Spleen (tissue), 7 donors: Measurements from ENCODE around the gene UBXN1.

Experiments used
- POLR2A ChIP-seq, 3 donors: fragments of 450-650 bp; IDR thresholded peaks; one replicate each; pipeline ENCODE4 v1.5.1; 2017; ENCODE audit warnings: antibody characterized with exemption in 3 of 3, mild to moderate bottlenecking in 1 of 3
- TF ChIP-seq, protein P1 (sequence below), 11 experiments: fragments of 200-600 bp in 7 of 11; fragments of 450-650 bp in 4 of 11; sonication (generic) in 4 of 11; IDR thresholded peaks in 8 of 11; conservative IDR thresholded peaks in 3 of 11; 1 replicate in 7 of 11; 2 replicates in 4 of 11; pipeline versions ENCODE4 v1.4.0 to v1.8.0; 2016 to 2021; ENCODE audit warnings: antibody characterized with exemption in 11 of 11, inconsistent platforms in 4 of 11, mild to moderate bottlenecking in 1 of 11
- donor health status: DM: no; HTN: no; CAD: no; lungs with moderate emphysema.
- donor health status: DM: no; HTN: no; CAD: no.
- donor health status: DM: no; HTN: no; CAD: no.

DNA sequence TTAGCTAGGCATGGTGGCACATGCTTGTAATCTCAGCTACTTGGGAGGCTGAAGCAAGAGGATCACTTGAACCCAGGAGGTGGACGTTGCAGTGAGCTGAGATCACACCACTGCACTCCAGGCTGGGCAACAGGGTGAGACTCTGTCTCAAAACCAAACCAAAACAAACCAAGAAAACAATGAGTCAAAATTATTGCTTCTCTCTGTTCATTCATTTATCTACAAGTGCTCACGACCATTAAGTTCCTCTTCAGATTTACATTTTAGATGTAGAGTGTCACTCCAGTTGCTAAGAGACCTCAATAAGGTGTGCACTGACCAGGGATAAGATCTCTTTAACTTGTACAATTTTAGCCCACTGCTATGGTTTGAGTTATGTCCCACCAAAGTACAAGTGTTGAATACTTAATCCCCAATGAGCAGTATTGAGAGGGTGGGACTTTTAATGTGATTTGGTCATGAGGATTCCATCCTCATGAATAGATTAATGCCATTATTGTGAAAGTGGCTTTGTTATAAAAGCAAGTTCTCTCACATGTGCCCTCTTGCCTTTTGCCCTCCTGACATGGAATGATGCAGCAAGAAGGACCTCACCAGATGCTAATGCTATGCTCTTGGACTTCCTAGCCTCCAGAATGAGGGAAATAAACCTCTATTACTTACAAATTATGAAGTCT lies 40.6 kb upstream of the UBXN1 start:
- no peak for TF ChIP-seq POLR2A (IDR thresholded peaks at IDR 0.05)
- TF ChIP-seq, protein P1, sequence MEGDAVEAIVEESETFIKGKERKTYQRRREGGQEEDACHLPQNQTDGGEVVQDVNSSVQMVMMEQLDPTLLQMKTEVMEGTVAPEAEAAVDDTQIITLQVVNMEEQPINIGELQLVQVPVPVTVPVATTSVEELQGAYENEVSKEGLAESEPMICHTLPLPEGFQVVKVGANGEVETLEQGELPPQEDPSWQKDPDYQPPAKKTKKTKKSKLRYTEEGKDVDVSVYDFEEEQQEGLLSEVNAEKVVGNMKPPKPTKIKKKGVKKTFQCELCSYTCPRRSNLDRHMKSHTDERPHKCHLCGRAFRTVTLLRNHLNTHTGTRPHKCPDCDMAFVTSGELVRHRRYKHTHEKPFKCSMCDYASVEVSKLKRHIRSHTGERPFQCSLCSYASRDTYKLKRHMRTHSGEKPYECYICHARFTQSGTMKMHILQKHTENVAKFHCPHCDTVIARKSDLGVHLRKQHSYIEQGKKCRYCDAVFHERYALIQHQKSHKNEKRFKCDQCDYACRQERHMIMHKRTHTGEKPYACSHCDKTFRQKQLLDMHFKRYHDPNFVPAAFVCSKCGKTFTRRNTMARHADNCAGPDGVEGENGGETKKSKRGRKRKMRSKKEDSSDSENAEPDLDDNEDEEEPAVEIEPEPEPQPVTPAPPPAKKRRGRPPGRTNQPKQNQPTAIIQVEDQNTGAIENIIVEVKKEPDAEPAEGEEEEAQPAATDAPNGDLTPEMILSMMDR (IDR thresholded peaks at IDR 0.05 in 8 of 11, conservative IDR thresholded peaks at IDR 0.05 in 3 of 11) = no peak
